ENCODE measurements around the gene CHRNA7. TPM values are rescaled to one million over a fixed set of nuclear protein-coding genes. Genes with fewer than 3 reads are reported as not detected.

The CHRNA7 gene
- total and polyA plus RNA-seq, 2 donors (not counting 1 experiment from before 2014, with no cell fraction given): 0.17 to 0.62 TPM

GRCh38 chr15:32096213-32096612, 65.9 kb downstream of the CHRNA7 start:
- H3K4me1 ChIP-seq (ENCODE audit: control insufficient read depth, extremely low read depth, insufficient read depth, low read length): no peaks in the 10 kb centered on the region
- no peaks in the 10 kb centered on the region for H3K36me3 ChIP-seq (ENCODE audit: control insufficient read depth, insufficient read depth, low read length)
- no peak overlapping the region for H3K27ac ChIP-seq (ENCODE audit: insufficient read depth, low read length)
- no peak overlapping the region for H3K4me2 ChIP-seq (ENCODE audit: extremely low read depth, insufficient read depth, low read length)
- no peaks in the 10 kb centered on the region for H4K20me1 ChIP-seq (ENCODE audit: control insufficient read depth, extremely low read depth, insufficient read depth, low read length)
- TF ChIP-seq, protein P1, sequence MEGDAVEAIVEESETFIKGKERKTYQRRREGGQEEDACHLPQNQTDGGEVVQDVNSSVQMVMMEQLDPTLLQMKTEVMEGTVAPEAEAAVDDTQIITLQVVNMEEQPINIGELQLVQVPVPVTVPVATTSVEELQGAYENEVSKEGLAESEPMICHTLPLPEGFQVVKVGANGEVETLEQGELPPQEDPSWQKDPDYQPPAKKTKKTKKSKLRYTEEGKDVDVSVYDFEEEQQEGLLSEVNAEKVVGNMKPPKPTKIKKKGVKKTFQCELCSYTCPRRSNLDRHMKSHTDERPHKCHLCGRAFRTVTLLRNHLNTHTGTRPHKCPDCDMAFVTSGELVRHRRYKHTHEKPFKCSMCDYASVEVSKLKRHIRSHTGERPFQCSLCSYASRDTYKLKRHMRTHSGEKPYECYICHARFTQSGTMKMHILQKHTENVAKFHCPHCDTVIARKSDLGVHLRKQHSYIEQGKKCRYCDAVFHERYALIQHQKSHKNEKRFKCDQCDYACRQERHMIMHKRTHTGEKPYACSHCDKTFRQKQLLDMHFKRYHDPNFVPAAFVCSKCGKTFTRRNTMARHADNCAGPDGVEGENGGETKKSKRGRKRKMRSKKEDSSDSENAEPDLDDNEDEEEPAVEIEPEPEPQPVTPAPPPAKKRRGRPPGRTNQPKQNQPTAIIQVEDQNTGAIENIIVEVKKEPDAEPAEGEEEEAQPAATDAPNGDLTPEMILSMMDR (conservative IDR thresholded peaks at IDR 0.05 in 1 of 2, IDR thresholded peaks at IDR 0.05 in 1 of 2; ENCODE audit: low read depth in 1 of 2, low read length in 2 of 2): no peak
- no peak for TF ChIP-seq EZH2 (IDR thresholded peaks at IDR 0.05; ENCODE audit: low read length, missing control alignments)
- no peak overlapping the region for H2AFZ ChIP-seq (ENCODE audit: low read length)
- H3K9ac ChIP-seq (ENCODE audit: insufficient read depth, low read length): no peak overlapping the region
- no peaks in the 10 kb centered on the region for H3K27me3 ChIP-seq (ENCODE audit: control insufficient read depth, insufficient read depth, low read length)
- H3K4me3 ChIP-seq (replicated peaks in 1 of 4; ENCODE audit: control extremely low read depth in 1 of 4, insufficient read depth in 1 of 4, low read depth in 3 of 4, low read length in 4 of 4): no peak overlapping the region
- no peak for DNase-seq (ENCODE audit: low read depth in 2 of 2)
- no peaks in the 10 kb centered on the region for H3K9me3 ChIP-seq (ENCODE audit: control insufficient read depth, insufficient read depth, low read depth, low read length)
- no peaks in the 10 kb centered on the region for H3K79me2 ChIP-seq (ENCODE audit: control insufficient read depth, insufficient read depth, low read length)

- no peak overlapping the region for H3K9ac ChIP-seq (ENCODE audit: insufficient read depth, low read length)
- H3K9me3 ChIP-seq (ENCODE audit: control insufficient read depth, insufficient read depth, low read depth, low read length): no peaks in the 10 kb centered on the region
- no peaks in the 10 kb centered on the region for H3K79me2 ChIP-seq (ENCODE audit: control insufficient read depth, insufficient read depth, low read length)
- H4K20me1 ChIP-seq (ENCODE audit: control insufficient read depth, extremely low read depth, insufficient read depth, low read length): no peaks in the 10 kb centered on the region
- H3K4me3 ChIP-seq (replicated peaks in 1 of 4; ENCODE audit: control extremely low read depth in 1 of 4, insufficient read depth in 1 of 4, low read depth in 3 of 4, low read length in 4 of 4): no peak overlapping the region
- no peak overlapping the region for H2AFZ ChIP-seq (ENCODE audit: low read length)
- no peak for DNase-seq (ENCODE audit: low read depth in 2 of 2)
- TF ChIP-seq, protein P1 (conservative IDR thresholded peaks at IDR 0.05 in 1 of 2, IDR thresholded peaks at IDR 0.05 in 1 of 2; ENCODE audit: low read depth in 1 of 2, low read length in 2 of 2): no peak
- no peak for TF ChIP-seq EZH2 (IDR thresholded peaks at IDR 0.05; ENCODE audit: low read length, missing control alignments)
- H3K4me1 ChIP-seq (ENCODE audit: control insufficient read depth, extremely low read depth, insufficient read depth, low read length): no peaks in the 10 kb centered on the region
- no peaks in the 10 kb centered on the region for H3K36me3 ChIP-seq (ENCODE audit: control insufficient read depth, insufficient read depth, low read length)
- H3K27me3 ChIP-seq (ENCODE audit: control insufficient read depth, insufficient read depth, low read length): no peaks in the 10 kb centered on the region
- no peak overlapping the region for H3K27ac ChIP-seq (ENCODE audit: insufficient read depth, low read length)
- H3K4me2 ChIP-seq (ENCODE audit: extremely low read depth, insufficient read depth, low read length): no peak overlapping the region
Measured at GRCh38 chr15:32096916-32097617, 66.8 kb downstream of the CHRNA7 start.

- Histone ChIP-seq H4K20me1 (ENCODE audit: control insufficient read depth, extremely low read depth, insufficient read depth, low read length) (no peaks in the 10 kb centered on the region), H3K27ac (ENCODE audit: insufficient read depth, low read length) (no peak overlapping the region)
Measured at GRCh38 chr15:32098033-32098432, 67.7 kb downstream of the CHRNA7 start.

More at GRCh38 chr15:32098033-32098432, 67.7 kb downstream of the CHRNA7 start:
- no peaks in the 10 kb centered on the region for H3K36me3 ChIP-seq (ENCODE audit: control insufficient read depth, insufficient read depth, low read length)
- TF ChIP-seq, protein P1 (conservative IDR thresholded peaks at IDR 0.05 in 1 of 2, IDR thresholded peaks at IDR 0.05 in 1 of 2; ENCODE audit: low read depth in 1 of 2, low read length in 2 of 2): no peak
- no peak for TF ChIP-seq EZH2 (IDR thresholded peaks at IDR 0.05; ENCODE audit: low read length, missing control alignments)
- H3K9ac ChIP-seq (ENCODE audit: insufficient read depth, low read length): no peak overlapping the region
- H3K9me3 ChIP-seq (ENCODE audit: control insufficient read depth, insufficient read depth, low read depth, low read length): no peaks in the 10 kb centered on the region
- H2AFZ ChIP-seq (ENCODE audit: low read length): no peak overlapping the region
- H3K4me3 ChIP-seq (replicated peaks in 1 of 4; ENCODE audit: control extremely low read depth in 1 of 4, insufficient read depth in 1 of 4, low read depth in 3 of 4, low read length in 4 of 4): no peak overlapping the region
- DNase-seq (ENCODE audit: low read depth in 2 of 2): no peak
- H3K79me2 ChIP-seq (ENCODE audit: control insufficient read depth, insufficient read depth, low read length): no peaks in the 10 kb centered on the region
- H3K4me2 ChIP-seq (ENCODE audit: extremely low read depth, insufficient read depth, low read length): no peak overlapping the region
- no peaks in the 10 kb centered on the region for H3K27me3 ChIP-seq (ENCODE audit: control insufficient read depth, insufficient read depth, low read length)
- H3K4me1 ChIP-seq (ENCODE audit: control insufficient read depth, extremely low read depth, insufficient read depth, low read length): no peaks in the 10 kb centered on the region

All from fibroblast of lung (primary cell).